Testis (tissue), 3 donors: ENCODE results near the gene HID1. TPM values are rescaled to one million over a fixed set of nuclear protein-coding genes. Genes with fewer than 3 reads are reported as not detected.

Experiments
- DNase-seq: peaks from one replicate; pipeline ENCODE4 v3.0.0-alpha.2; 2019
- H3K27ac ChIP-seq, 2 donors: fragments of 200-600 bp; sonication (generic); one replicate each; pipeline ENCODE4 v1.5.1; 2019
- H3K27me3 ChIP-seq: fragments of 200-600 bp; sonication (generic); one replicate; pipeline ENCODE4 v1.5.1; 2019
- H3K36me3 ChIP-seq: fragments of 200-600 bp; sonication (generic); one replicate; pipeline ENCODE4 v1.5.1; 2017; ENCODE audit warnings: low read depth; ENCODE audit errors: missing control alignments
- H3K4me1 ChIP-seq: fragments of 200-600 bp; sonication (generic); one replicate; pipeline ENCODE4 v1.5.1; 2019
- H3K4me3 ChIP-seq, 2 donors: fragments of 200-600 bp; sonication (generic); one replicate each; pipeline ENCODE4 v1.5.1; 2017 to 2019
- H3K9me3 ChIP-seq: fragments of 200-600 bp; sonication (generic); one replicate; pipeline ENCODE4 v1.5.1; 2017
- POLR2A ChIP-seq: fragments of 450-650 bp; IDR thresholded peaks from one replicate; pipeline ENCODE4 v1.6.1; 2017; ENCODE audit warnings: antibody characterized with exemption, mild to moderate bottlenecking, moderate library complexity
- WGBS, 2 donors: methylation state at CpG; one replicate each; pipeline ENCODE4 v1.1.5; 2018; 5-methylcytosine and 5-hydroxymethylcytosine counted together
- intact Hi-C: fragments of 100-400 bp; cut with DNase I; formaldehyde crosslinking; loops from one replicate; pipeline ENCODE4 v1.15.1; 2023; ENCODE audit warnings: low total_unique reads
- polyA plus RNA-seq: library from polyadenylated mRNA; stranded (reverse); fragments of 350-450 nt; fragmentation: Illumina TruSeq; extraction: RNeasy Lipid Tissue Mini Kit (QIAGEN cat#74804); gene quantifications from one replicate; pipeline ENCODE4 v1.2.3, GENCODE V29; 2014; ENCODE audit warnings: low read depth, low replicate concordance; ENCODE audit not compliant: insufficient read depth
- total RNA-seq, 2 donors: library from RNA; depleted of rRNA; stranded (reverse); fragments of >200 nt; gene quantifications; one replicate each; pipeline ENCODE4 v1.2.3, GENCODE V29; 2016
- TF ChIP-seq, protein P1 (sequence below), 3 experiments: fragments of 450-650 bp in 2 of 3; fragments of 200-600 bp in 1 of 3; sonication (generic) in 1 of 3; IDR thresholded peaks; one replicate each; pipeline ENCODE4 v1.5.1; 2016 to 2019; ENCODE audit warnings: antibody characterized with exemption in 3 of 3, mild to moderate bottlenecking in 2 of 3, moderate library complexity in 1 of 3

The HID1 gene
- total and polyA plus RNA-seq, 3 donors from 2014 or later, result 18.6 to 45.8 (median 40.9) TPM

DNA sequence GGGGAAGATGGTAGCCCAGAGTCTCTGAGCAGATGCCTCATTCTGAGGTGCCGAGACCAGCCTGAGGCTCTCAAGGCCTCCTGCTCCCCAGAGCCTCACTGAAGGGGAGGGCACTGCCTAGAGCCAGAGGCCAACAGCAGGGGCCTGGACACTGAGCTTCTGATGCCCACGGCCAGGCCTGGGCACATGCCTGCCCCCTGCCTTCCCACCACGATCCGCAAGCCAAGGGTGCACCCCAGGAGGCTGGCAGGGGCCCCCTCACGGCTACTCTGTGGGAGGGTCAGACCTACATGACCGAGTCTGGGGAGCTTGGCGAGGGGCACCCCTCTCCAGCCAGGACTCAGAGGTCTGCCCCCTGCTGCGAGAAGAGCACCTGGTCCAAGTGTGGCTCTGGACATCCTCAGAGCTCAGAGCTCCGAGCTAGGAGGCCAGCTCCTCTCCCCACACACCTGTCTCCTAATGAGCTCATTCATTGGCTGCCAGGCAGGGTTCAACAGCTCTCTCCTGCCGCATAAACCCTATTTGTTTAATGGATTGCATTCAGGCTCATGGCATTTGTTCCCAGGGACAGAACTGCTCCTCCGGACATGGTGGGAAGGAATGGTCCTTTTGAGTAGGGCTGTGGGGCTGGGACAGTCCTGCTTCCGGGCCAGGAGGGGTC, 23.0 kb downstream of the HID1 start:
- no peak for DNase-seq
- TF ChIP-seq, protein P1, sequence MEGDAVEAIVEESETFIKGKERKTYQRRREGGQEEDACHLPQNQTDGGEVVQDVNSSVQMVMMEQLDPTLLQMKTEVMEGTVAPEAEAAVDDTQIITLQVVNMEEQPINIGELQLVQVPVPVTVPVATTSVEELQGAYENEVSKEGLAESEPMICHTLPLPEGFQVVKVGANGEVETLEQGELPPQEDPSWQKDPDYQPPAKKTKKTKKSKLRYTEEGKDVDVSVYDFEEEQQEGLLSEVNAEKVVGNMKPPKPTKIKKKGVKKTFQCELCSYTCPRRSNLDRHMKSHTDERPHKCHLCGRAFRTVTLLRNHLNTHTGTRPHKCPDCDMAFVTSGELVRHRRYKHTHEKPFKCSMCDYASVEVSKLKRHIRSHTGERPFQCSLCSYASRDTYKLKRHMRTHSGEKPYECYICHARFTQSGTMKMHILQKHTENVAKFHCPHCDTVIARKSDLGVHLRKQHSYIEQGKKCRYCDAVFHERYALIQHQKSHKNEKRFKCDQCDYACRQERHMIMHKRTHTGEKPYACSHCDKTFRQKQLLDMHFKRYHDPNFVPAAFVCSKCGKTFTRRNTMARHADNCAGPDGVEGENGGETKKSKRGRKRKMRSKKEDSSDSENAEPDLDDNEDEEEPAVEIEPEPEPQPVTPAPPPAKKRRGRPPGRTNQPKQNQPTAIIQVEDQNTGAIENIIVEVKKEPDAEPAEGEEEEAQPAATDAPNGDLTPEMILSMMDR (IDR thresholded peaks at IDR 0.05), result no peak
- no peak for TF ChIP-seq POLR2A
- H3K4me3 ChIP-seq, result no peak overlapping the region
- intact Hi-C loops, result no loop called here
- no peaks in the 10 kb centered on the region for H3K27me3 ChIP-seq
- WGBS, 2 donors, result 48 to 61% methylated on average over 3 to 8 of the region's 12 CpGs
- H3K4me1 ChIP-seq, result no peaks in the 10 kb centered on the region
- no peaks in the 10 kb centered on the region for H3K36me3 ChIP-seq
- no peaks in the 10 kb centered on the region for H3K9me3 ChIP-seq
- H3K27ac ChIP-seq, result no peak overlapping the region

DNA sequence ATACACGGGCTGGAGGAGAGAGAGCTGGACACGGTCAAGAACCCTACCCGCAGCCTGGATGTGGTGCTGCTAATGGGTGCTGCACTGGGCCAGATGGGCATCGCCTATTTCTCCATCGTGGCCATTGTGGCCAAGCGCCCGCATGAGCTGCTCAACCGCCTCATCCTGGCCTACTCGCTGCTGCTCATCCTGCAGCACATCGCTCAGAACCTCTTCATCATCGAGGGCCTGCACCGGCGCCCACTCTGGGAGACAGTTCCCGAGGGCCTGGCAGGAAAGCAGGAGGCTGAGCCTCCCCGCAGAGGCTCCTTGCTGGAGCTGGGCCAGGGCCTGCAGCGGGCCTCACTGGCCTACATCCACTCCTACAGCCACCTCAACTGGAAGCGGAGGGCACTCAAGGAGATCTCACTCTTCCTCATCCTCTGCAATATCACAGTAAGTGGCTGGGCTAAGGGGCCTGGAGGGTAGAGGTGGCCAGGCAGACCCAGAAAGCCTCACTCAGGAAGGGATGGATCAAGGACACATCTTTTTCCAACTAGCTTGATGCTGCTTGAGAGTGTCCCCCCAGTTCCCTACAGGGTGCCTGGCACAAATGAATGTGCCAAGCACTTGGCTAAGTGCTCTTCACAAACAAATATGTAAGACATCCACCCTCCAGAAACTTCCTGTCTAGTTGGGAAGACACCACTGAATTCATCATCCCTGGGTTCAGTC, 25.4 kb downstream of the HID1 start:
- Histone ChIP-seq H3K36me3 (no peaks in the 10 kb centered on the region), H3K4me3 (no peak overlapping the region), H3K9me3 (no peaks in the 10 kb centered on the region), H3K27me3 (no peaks in the 10 kb centered on the region), H3K27ac (no peak overlapping the region), H3K4me1 (no peaks in the 10 kb centered on the region)
- no peak for DNase-seq
- TF ChIP-seq, protein P1 (IDR thresholded peaks at IDR 0.05), result no peak
- TF ChIP-seq POLR2A, result no peak
- intact Hi-C loops, result no loop called here
- 92 to 100% methylated on average over 4 to 17 of the region's 17 CpGs for WGBS, 2 donors

DNA sequence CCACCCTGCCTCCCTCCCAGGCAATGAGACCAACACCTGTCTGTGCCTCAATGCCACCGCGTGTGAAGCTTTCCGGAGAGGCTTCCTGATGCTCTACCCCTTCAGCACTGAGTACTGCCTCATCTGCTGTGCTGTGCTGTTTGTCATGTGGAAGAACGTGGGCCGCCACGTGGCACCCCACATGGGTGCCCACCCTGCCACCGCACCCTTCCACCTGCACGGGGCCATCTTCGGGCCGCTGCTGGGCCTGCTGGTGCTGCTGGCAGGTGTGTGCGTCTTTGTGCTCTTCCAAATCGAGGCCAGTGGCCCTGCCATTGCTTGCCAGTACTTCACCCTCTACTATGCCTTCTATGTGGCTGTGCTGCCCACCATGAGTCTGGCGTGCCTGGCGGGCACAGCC, 25.9 kb downstream of the HID1 start:
- Histone ChIP-seq H3K4me3 (no peak overlapping the region), H3K36me3 (no peaks in the 10 kb centered on the region), H3K27ac (no peak overlapping the region), H3K4me1 (no peaks in the 10 kb centered on the region), H3K9me3 (no peaks in the 10 kb centered on the region), H3K27me3 (no peaks in the 10 kb centered on the region)
- intact Hi-C loops, result no loop called here
- DNase-seq, result no peak
- TF ChIP-seq, protein P1 (IDR thresholded peaks at IDR 0.05), result no peak
- no peak for TF ChIP-seq POLR2A
- WGBS, 2 donors, result 91 to 92% methylated on average over 3 to 13 of the region's 14 CpGs

DNA sequence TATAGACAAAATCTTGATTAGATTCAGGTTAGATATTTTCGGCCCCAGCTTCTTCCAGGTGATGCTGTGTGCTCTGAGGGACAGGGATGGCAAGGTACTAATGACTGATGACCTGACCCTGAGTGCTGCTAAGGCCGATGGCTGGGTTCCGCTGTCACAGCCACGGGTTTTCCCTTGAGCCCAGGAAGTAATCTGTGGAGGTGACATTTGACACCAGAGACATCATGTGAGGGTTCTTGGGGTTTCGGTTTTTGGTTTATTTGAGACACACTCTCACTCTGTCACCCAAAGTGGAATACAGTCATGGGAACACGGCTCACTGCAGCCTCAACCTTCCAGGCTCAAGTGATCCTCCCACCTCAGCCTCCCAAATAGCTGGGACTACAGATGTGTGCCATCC, 27.0 kb downstream of the HID1 start:
- no peaks in the 10 kb centered on the region for H3K27me3 ChIP-seq

DNA sequence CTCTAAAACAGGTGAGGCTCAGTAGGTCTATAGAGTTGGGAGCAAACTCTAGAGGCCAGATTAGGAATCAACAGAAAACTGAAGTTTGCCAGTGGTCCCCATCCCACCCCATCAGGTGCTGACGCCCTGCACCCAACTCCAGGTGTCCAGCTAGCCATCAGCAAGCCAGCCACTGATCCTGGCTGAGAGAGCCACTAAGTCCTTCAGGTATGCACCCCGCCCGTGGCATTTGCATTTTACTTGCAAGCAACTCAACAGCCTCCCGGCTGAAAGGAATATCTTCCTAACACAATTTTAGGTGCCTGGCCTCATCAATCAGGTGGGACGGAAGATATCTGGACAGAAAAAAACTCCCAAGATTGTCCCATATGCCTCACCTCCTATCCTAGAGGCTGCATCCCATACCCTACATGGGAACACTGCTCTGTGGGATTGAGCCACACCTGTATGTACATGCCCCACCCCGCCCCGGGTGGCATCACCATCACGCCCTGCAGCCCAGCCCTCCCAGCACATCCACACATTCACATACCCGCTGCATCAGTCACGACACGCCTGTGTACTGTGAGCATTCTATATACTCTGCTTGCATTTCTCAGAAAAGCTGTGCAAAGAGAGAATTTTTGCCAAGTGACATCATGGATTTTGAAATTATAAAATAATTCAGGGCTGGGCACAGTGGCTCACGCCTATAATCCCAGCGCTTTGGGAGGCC, 28.6 kb downstream of the HID1 start:
- intact Hi-C loops, result no loop called here
- Histone ChIP-seq H3K27me3 (no peaks in the 10 kb centered on the region), H3K4me3 (no peak overlapping the region), H3K36me3 (no peaks in the 10 kb centered on the region), H3K27ac (no peak overlapping the region), H3K9me3 (no peaks in the 10 kb centered on the region), H3K4me1 (no peaks in the 10 kb centered on the region)
- 78% methylated on average over 12 to 13 of the region's 13 CpGs for WGBS, 2 donors
- TF ChIP-seq POLR2A, result no peak
- TF ChIP-seq, protein P1 (IDR thresholded peaks at IDR 0.05), result no peak
- DNase-seq, result no peak

More for the DNA sequence above, 27.0 kb downstream of the HID1 start:
- Histone ChIP-seq H3K4me1 (no peaks in the 10 kb centered on the region), H3K9me3 (no peaks in the 10 kb centered on the region), H3K4me3 (no peak overlapping the region), H3K36me3 (no peaks in the 10 kb centered on the region), H3K27ac (no peak overlapping the region)
- no peak for TF ChIP-seq POLR2A
- intact Hi-C loops, result no loop called here
- DNase-seq, result no peak
- 56 to 67% methylated on average over 6 of the region's 6 CpGs for WGBS, 2 donors
